ENCODE data around the gene KCNH4.

The KCNH4 gene

DNA sequence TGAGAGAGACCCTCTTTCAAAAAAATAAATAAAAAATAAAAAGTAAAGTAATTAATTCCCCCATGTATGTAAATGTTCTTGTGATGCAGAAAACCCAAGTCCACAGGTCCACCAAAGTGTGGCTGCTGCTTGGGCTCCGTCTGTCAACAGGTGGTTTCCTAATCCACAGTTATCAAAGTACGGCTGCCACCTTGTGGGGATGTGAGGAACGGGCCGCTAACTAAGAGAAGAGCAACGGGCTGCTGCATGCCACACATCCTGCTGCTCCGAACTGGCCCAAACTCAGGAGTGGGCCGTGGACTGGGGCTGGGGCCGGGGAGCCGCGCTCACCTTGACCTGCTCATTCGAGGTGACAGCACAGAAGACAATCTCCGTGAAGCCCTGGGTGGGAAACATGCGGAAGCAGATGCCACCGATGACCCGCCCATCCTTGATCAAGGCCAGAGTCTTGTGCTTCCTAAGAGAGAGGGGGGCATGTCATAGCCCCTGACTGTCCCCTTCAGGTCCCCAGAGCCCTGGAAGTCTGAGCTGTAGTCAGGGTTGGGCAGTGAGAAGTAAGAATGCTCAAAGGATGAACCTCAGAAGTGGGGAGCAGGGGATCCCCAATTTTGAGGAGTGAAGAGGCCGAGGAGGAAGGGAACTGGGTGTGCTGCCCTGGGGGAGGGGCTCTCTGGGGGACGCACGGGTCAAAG lies 64.1 kb downstream of the KCNH4 start:
- peak; percentile 88 for DNase-seq

DNA sequence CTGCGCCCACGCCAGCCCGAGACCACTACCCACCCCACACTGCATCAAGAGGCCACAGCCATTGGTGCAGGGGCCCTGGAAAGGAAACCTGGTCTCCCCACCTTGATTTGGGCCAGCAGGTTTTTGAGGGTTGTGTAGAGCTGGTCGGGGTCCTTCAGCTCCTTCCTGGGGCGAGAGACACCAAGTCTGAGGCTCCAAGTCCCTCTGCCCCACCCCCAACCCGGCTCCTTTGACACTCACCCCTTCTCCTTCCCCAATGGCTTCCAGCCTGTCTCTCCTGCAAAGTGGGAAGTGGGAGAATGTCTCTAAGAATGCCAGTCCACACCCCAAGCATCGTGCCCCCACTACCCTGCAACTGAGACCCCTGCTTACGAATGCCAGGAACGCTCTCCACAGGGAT lies 66.8 kb downstream of the KCNH4 start:
- DNase-seq: no peak

DNA sequence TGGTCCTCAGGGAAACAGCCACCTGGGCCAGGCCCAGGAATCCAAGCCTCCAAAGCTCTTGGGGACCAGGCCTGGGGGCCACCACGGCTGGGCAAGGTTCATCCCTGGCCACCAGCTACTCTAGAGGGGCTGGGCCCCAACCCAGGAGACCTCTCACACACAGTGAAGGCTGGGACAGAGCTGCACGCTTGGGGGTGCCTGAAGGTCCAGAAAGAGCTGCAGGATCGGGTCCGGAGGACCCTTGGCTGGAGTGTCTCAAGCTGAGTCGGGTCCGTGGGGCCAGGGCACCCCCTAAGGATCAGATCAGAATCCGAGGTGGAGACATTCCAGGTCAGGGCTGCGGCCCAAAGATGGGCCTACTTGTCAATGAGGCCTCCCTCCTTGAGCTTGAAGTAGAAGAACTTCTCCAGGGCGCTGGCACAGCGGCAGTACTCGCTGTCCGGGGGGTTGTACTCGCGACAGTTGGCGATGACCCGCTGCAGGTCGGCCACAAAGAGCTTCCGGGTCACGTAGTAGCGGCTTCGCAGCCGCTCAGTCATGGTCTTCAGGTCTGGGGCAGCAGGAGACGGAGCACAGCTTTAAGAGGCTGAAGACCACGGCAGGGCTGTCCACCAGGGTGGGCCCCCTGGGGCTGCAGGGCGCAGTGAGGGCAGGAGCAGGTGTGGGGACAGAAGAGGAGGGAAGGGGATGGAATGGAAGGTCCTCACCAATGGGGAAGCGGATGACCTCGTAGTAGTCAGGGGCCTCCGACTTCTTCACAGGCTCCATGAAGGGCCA lies 67.5 kb downstream of the KCNH4 start:
- DNase-seq: no peak

DNA sequence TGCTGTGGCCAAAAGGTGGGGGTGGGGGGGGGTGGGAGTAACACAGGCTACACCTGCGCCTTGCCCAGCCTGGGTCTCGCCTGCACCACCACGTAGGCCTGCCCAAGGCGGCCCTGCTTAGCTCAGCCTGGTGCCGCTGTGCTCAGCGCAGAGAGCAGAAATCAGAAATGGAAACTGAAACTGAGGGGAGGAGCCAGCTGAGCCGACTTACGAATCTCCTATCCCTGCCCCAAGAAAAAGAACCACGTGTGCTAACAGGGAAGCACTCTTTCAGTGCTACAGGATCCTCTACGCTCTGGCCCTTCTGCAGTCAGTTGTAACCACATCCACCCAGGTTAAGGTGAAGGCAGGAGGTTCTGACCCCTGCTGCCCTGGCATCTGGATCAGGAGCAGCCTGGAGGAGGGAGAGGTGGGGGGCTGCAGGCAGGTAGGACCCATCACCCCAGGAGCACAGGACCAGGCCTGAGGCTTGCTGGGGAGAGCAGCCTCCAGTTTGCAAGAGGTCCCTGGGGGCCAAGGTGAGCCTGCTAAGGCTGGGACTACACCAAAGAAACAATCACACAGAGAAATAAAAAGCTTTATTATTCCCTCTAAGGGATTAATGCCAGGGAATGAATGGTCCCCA lies 68.3 kb downstream of the KCNH4 start, which contains the start of gene DHX58:
Gene DHX58, minus strand, starts transcription at position 163 of the 625 bp plus-strand sequence. CDS start 822 bp downstream, outside the sequence.
- DNase-seq: peak; percentile 89

DNA sequence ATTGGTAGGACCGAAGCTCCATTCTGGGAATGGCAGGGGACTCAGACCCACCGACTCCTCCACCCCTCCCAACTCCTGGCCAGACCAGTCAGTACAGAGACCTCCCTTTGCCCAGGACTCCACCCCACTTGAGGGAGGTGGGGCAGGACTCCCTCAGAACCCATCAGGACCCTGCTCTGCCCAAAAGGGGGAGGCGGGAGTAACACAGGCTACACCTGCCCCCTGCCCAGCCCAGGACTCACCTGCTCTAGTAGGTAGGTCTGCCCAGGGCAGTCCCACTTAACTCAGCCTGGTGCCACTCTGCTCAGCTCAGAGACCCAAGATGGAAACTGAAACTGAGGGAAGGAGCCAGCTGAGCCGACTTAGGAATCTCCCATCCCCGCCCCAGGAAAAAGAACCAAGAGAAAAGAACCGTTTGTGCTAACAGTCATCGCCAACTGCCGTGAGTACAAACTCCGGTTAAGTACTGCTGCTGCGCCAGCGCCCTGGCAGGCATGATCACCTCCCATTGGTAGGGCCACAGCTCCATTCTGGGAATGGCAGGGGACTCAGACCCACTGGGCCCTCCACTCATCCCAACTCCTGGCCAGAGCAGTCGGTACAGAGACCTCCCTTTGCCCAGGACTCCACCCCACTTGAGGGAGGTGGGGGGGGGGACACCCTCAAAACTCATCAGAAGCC lies 68.9 kb downstream of the KCNH4 start:
- peak; percentile 38 for DNase-seq

DNA sequence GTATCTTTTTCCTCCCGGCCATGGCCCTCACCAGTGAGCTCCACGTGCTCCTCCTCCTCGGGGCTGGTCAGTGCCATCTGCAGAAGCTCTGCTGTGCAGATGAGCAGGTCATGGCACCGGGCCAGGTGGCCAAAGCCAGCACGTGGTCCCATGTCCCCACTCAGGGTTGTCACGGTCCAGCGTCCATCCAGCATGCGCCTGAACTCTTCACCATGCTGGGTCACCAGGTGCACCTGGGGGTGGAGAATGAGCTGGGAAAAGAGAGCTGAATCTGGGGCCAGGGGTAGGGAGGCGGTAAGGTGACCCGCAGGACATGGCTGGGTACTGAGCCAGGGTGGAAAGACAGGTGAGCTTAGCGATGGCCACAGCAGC lies 69.7 kb downstream of the KCNH4 start:
- no peak for DNase-seq

DNA sequence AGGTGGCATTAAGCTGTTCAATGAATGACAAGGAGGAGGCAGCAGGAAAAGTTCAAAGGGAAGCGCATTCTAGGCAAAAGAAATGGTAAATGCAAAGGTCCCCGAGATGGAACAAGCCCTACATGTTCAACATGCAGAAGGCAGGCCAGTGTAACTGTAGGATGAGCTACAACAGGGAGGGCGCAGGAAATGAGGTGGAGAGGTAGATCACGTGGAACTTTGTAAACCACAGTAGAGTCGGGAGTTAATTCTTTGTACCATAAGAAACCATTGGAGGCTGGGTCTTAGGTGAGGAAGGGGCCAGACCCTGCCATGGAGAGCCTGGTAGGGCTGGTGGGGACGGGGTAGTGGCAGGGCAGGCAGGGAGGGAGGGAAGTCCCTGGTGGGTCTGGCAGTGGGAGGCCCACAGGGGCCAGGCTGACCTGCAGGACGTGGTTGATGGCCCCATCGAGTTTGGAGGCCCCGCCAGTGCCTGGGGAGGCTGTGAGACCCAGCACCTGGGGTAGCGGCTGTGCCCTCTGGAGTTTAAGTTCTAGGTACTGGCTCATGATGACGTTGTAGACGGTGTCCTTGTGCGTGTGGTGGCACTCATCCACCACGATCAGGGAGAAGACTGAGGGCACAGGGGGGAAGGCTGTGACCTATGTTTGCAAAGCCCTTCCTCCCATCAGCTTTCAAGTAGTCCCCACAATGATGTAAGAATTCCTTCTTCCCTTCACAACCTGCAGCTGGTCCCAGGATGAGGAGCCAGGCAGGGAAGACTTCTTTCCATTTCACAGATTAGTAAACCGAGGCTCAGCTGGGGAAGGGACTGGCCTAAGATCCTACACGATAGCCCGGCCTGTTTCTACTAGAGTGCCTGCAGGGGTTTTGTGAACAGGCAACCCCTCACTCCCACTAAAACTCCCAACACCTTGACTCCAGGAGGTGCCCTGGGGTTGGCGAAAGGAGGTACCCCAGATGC lies 70.4 kb downstream of the KCNH4 start:
- DNase-seq: no peak

DNA sequence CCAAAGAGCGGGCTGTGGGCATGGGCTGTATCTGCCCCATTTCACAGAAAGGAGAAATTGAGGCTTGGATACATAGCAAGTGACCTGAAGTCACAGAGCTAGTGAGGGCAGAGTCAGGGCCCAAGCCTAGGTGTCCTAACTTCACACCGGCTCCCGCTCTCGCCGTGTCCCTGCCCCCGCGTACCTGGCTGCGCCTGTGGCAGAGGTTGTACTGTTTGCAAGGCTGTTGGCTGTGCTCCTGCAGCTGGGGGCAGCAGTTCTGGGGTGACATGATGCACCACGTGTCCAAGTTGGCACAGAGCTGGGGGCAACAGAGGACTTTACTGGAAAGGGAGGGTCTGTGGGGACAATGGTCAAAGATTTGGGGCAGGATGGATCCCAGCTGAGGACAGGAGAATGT lies 71.9 kb downstream of the KCNH4 start:
- no peak for DNase-seq

DNA sequence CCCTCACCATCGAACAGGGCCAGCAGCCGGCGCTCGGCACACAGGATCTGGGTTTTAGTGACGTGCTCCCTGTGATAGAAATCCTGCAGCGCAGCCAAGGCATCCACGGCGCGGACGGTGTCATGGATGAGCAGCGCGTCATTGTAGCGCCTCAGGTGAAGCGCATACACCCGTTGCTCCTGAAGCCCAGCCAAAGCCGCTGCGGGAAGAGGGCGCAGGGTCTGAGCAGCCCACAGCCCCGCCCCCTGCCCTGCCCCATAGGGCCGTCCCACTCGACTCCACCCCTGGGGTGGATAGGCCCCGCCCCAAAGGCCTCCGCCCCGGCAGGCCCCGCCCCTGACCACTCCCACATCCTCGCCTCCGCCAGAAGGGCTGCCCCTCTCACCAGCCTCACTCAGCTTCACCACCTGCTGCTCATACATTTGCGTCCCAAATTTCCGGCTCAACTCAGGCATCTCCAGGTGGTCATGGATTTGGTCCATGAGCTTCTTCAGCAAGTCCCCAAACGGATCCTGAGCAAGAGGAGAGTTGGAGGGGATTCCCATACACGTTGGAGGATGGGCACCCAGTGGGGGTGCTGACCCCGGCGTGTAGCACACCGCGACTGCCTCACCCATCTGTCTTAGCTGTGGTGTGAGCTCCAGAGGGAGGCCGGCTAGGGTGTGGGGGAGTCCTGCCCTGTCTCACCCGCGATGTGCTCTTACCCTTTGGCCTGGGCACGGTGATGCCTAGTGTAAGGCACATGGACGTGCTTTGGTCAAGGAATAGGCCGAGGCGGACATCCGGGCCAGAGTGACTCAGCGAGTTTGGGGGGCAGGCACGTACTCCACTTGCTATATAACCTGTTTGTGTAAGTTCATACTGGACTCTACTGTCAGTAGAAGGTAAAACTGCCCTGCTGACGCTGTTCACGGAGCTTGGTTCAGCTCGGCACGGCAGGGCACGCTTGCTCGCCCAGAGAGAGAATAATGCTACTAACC lies 73.1 kb downstream of the KCNH4 start:
- peak; percentile 90 for DNase-seq

DNA sequence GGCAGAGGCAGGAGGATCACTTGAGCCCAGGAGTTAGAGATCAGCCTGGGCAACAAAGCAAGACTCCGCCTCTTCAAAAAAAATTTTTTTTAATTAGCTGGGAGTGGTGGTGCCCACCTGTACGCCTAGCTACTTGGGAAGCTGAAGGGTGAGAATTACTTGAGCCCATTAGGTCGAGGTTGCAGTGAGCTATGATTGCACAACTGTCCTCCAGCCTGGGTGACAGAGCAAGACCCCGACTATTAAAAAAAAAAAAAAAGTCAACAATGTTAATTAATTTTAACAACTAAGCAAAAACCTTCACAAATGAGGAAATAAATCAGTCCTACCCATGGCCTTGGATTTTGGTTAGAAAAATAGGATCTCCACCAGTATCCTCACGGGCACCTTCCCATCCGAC lies 73.8 kb downstream of the KCNH4 start:
- DNase-seq: no peak

Measured in CD4-positive, alpha-beta T cell treated with Interleukin-21 for 1 hour (primary cell).